Vagina (tissue), 2 donors: ENCODE results near the gene ECPAS.

Experiments used
- CTCF ChIP-seq, 3 experiments: fragments of 450-650 bp in 2 of 3; fragments of 200-600 bp in 1 of 3; sonication (generic) in 1 of 3; IDR thresholded peaks; one replicate each; pipeline ENCODE4 v1.5.1; 2017 to 2019; ENCODE audit warnings: antibody characterized with exemption in 3 of 3, mild to moderate bottlenecking in 2 of 3, moderate library complexity in 2 of 3
- POLR2A ChIP-seq, 2 donors: fragments of 450-650 bp; IDR thresholded peaks; one replicate each; pipeline ENCODE4 v1.6.1; 2017; ENCODE audit warnings: antibody characterized with exemption in 2 of 2, mild to moderate bottlenecking in 2 of 2, moderate library complexity in 2 of 2
- POLR2AphosphoS5 ChIP-seq, 2 donors: sonication (generic); formaldehyde crosslinking; IDR thresholded peaks; one replicate each; pipeline ENCODE4 v1.9.0; 2017; ENCODE audit warnings: antibody characterized with exemption in 2 of 2, mild to moderate bottlenecking in 2 of 2, low read depth in 1 of 2; ENCODE audit not compliant: insufficient read depth in 1 of 2

- no peak for TF ChIP-seq CTCF (IDR thresholded peaks at IDR 0.05)
- no peak for TF ChIP-seq POLR2A (IDR thresholded peaks at IDR 0.05)
- TF ChIP-seq POLR2AphosphoS5 (IDR thresholded peaks at IDR 0.05; ENCODE audit: insufficient read depth in 1 of 2, low read depth in 1 of 2) = no peak
Measured at GRCh38 chr9:111533099-111533790, 49.1 kb upstream of the ECPAS start.
